GM18511 (cell line): Measurements from ENCODE around the gene SSBP3.

ENCODE experiments used
- ATAC-seq: cut with Tn5 transposase; IDR thresholded peaks from one replicate; pipeline ENCODE4 v1.9.1; 2021; ENCODE audit warnings: mild to moderate bottlenecking, moderate library complexity; ENCODE audit not compliant: unreplicated experiment

The SSBP3 gene

DNA sequence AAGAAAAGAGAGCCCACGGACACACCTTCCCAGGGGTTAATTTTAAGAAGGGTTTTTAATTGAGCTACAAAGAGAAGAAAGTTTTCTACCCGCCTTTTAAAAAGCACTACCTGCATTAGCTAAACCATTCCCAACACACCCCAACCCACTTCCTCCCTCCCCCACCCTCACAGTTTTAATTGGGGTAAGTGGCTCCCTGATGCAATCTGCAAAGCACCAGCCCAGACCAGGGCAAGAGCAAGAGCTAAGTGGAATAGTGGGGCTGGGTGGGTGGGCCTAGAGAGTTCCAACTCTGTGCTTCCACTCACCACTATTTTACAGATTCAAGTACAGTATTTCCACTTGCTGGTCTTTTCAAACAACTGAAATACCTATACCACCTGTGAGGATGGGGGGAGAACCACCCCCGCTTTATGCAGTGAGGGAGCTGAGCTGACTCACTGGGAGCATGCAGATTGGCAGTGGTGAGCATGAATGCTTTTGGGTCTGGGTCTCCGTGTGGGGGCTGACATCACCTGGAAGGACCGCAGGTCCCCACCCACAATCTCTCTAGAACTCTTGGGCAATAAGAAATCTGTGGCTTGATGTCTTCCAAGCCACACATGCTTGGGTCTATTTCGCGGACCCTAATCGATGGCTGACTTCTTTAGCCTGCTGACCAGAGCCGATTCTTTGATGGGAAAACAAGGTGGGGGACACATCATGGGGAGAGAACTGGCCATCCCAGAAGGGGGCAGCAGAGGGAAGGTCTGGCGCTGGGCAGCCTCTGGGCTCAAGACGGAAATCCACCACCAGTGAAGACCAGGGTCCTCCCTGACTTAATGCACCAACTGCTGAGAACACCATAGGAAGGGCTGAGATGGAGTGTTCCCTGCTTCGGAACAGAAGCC, 95.5 kb downstream of the SSBP3 start:
- ATAC-seq: no peak

DNA sequence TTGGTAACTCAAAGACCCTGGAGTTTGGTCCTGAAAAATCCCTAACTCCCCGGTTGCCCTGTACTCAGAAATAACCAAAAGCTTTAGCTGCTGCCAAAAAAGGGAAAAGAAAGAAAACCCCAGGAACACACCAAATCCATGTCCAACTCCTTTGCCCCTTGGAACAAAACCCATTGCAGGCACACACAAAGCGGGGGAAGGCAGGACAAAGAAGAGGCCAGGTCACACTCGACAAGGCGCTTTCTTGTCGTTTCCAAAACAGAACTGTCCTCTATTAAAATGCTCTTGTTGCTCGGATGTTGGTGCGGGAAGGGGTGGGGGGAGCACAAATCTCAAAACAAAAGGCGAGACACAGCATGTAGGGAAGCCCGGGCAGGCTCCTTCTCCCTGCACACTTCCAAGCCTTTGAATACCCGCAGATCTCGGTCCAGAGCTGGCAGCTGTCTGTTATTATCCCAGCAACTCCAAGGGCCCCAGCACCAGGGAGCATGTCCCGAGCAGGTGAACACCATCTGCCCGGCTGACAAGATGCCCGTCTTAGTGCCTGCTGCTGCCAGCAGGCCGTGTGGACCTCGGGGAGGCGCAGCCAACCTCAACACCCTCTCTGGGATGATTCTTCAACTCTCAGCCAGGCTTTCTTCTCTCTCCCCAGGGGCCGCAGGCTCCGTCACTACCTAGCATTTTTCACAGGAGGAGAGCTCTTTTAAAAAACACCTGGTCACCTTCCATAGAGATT, 96.4 kb downstream of the SSBP3 start:
- ATAC-seq: no peak

DNA sequence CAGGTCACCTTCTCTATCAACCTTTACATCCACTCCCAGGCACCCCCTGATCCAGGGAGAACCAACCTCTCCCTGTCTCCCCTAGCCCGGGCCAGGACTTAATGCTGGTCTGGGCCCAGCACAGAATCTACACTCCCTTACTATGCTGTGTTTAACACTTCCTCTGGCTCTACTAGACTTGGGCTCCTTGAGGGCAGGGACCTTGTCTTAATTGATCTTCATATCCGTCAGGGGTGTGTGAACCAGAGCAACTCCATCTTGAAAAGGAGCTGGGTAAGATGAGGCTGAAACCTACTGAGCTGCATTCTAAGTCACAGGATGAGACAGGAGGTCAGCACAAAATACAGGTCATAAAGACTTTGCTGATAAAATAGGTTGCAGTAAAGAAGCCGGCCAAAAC, 98.9 kb downstream of the SSBP3 start:
- no peak for ATAC-seq

DNA sequence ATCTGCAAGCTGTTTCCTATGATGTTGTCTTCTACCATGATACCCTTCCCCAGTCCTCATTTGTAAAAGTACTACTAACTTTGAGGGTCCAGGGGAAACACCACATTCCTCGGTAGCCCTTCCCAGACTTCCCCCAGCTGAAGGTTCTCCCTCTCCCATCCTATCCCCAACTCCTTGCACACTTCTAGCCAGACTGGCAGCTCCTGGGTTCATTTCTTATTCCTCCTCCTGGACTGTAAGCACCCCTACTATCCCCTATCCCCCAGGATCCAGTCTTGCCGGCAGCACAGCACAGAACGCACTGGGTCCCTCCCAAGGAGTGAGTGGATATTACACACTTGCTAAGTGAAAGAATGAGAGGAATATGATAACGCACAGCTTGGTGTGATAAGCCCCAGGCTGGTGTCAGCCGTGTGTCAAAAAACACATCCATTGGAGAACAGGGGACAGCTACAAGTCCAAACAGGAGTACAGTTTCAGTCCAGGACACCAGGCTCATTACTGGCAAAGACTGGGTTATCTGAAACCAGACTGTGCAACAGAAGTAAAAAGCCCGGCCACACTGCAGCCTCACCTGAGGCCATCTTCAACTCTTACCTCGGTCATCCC, 100.2 kb downstream of the SSBP3 start:
- no peak for ATAC-seq

DNA sequence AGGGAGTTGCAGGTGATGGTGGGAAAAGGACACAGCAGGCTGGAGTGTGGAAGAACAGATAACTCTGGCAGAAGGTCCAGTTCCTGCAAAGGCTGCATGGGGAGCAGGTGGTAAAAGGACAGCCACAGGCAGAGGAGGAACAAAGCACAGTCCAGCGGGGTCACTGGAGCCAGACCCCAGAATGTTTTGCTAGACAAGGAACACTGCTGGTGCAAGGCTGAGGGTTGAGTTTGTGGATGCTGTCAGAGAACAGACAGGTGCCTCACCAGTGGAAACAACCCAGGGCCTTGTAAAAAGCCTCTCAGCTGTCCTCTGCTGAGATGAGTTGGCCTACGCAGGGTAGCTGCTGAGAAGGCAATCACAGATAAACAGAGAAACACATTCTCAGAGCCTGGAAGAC, 101.7 kb downstream of the SSBP3 start:
- ATAC-seq: no peak

DNA sequence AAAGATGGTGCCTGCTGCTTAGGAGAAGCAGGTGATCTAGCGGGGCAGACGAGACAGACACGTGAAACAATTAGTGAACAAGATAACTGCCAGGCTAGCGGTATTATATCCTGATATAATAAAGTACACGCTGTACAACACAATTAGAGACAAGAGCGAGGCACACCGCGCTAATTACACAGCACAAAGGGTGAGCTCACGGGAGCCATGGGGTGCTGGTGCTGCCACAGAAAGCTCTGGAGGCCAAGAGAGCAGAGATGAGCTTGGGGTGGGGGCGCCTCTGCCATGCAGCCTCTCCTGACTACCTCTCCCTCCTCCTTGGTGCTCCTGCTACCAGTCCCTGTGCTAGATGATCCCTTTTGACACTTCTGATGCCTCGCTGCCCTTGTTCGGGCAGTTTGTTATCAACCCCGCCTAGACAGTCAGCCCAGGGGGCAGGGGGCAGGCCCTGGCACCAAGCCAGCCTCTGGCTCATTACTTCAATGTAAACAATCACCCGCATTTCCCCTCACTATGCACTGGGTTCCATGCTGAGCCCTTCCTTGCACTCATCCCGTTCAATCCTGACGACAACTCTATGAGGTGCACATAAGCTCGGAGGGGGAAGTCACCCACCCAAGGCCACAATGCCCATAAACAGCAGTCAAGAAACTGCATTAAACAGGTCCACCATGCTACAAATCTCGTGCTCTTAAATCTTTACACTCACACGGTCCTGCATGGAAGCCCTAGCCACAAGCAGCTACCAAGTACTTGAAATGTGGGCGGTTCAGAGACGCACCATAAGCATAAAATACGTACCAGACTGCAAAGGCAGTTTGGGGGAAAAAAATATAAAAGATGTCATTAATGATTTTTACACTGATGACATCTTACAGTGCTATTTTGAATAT, 103.0 kb downstream of the SSBP3 start:
- ATAC-seq: no peak

DNA sequence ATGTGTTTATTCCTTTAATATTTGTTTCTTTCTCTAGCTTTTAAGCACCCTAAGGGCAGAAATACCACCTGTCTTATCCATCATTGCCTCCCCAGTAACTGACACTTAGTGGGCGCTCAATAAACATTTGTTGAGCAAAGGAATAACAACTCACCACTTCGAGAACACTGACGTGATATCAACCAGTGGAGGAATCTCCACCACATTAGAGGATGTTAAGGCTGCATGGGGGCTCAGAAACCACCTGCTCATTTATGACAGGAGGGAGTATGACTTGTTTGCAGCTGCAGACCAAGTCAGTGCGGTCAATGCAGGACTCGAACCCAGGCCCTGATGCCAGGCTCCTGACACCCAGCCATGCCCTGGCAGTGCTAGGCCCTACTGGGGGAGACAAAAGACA, 103.6 kb downstream of the SSBP3 start:
- ATAC-seq: no peak

DNA sequence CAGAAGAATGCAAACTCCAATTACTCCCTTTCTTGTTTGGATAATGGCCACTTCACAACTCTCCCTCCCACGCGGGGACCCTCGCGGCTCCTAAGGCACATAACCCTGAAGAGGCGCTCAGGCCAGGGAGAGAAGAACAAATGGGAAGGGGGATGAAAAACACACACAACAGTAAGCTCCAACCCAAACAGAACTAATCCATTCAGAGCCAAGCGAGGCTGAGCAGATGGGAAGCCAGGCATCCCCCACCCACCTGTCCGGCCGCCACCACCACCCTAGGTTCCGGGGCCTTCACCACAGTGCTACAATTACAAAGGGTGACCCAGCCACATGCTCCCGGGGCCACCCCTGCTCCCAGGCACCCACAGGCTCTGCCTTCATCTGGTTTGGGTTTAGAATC, 104.7 kb downstream of the SSBP3 start:
- ATAC-seq: no peak

DNA sequence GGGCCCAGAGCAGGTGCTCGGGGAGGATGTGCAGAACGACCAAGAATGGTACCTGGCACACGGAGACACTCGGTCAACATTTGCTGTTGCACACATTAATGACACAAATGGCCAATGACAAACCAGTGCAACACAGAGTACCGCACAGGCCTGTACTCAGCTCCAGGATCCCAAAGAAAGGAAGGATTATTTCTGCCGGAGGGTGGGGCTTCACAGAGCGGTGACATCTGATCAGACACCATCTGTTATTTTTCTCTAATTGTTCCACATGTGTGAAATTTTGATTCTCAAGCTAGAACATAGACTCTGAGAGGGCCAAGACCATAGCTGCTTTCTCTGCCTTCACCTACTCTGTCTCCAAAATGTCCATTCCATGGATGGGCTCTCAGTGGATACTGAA, 105.8 kb downstream of the SSBP3 start:
- ATAC-seq: no peak

DNA sequence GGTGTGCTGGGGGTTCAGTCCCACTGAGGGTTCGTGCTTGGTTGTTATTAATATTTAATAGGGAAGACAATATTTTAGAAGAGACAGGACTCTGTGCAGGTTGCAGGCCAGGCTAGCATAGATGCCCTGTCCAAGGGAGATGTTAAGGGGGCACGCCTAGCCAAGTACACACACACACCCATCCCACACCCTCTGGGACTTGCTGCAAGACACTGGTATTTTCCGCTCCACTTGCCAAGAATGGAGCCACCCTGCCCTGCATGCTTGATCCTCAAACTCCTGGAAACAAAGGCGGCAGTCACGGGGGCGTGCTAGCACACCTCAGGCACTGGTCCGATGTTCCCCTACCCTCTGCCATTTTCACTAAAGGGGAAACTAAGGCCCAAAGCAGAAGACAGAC, 107.2 kb downstream of the SSBP3 start:
- ATAC-seq: no peak

DNA sequence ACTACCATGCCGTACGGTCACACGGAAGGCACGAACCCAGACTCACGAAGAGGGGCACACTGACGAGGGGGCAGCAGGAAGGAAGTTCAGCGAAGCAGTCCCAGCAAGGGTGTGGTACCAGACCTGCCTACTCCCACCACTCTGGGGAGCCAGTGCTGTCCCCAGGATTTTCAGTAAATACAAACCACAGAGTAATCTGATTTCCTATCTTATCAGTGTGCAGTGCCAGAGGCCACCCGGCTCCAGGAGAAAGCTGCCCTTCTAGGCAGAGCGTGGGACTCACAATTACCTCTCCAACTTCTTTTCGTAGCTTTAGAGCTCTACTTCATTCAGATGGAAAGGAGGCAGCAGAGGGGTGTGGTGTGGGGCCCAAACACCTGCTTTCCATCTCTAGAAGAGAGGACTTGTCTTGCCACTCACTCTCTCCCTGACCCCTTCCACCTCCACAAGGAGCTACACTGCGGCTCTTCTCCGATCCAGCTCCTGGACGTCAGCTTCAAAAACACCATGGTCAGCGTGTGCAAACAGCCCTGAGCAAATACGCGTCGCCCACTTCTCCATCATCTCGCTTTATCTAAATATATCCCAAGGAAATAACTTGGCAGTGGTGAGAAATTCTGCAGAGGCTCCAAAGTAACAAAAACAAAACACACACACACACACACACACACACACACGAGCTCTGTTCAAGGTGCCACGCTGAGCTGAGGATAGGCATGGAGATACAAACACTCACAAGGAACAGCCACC, 107.7 kb downstream of the SSBP3 start:
- ATAC-seq: no peak

DNA sequence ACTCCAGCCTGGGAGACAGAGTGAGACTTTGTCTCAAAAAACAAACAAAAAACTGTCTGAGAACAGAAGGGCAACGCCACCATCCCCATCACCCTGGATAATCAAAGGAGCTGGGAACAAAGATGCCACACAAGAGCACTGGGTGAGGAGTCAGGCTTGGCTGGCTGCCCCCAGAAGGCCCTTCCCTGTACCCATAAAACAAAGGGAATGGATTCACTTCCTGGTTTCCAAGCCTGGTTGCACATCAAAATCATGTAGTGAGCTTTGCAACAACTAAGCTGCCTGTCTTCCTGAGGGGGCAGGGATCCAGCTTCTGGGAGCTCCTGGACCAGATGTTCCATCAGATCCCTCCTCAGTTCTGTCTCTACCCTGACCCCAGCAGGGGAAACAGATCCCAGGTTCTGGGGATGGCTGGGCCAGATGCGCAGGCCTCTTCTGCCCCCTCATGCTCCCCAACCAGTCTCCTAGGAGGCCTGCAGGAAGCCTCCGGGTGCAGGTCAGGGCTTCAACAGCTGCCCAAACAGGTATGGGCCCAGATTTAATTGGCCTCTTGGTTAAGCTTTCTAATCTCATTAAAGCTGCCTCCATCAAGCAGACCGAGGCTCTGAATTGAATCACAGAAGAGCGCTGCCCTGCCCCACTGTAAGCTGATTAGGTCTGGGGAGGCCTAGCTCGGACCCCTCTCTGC, 108.5 kb downstream of the SSBP3 start:
- no peak for ATAC-seq

DNA sequence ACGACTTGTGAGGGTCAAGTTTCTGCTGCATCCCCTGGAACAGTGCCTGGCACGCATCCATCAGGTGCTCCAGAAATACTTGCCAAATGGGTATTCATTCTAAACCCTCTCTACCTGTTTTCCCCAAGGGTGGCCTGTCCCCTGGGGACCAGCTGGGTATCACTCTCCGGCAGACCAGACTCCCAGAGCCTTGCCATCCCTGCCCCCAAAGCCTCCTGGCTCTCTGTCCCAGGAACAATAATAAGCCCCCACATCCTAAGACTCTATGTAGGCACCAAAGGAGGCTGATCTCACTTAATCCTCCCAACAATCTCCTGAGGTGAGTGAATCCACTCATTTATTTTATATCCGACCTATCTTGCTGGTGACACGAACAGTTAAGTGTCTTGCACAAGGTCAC, 109.5 kb downstream of the SSBP3 start:
- ATAC-seq: no peak

DNA sequence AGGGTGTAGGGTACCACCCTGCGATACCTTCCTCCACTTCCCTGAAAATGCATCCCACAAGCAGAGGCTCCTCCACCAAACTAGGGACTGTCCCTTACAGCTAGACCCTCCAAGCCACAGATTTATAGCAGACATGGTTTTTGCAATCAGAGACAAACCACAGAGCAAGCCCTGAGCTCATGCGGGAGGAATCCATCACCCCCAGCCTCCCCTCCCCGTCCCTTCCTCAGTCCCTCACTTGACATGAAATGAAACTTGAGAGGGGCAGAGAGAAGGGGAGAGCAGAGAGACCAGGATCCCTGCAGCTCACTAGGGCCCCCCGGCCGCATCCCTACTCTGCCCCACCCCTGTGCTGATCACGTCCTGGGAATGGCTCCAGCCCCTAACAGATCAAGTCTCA, 111.3 kb downstream of the SSBP3 start:
- no peak for ATAC-seq

DNA sequence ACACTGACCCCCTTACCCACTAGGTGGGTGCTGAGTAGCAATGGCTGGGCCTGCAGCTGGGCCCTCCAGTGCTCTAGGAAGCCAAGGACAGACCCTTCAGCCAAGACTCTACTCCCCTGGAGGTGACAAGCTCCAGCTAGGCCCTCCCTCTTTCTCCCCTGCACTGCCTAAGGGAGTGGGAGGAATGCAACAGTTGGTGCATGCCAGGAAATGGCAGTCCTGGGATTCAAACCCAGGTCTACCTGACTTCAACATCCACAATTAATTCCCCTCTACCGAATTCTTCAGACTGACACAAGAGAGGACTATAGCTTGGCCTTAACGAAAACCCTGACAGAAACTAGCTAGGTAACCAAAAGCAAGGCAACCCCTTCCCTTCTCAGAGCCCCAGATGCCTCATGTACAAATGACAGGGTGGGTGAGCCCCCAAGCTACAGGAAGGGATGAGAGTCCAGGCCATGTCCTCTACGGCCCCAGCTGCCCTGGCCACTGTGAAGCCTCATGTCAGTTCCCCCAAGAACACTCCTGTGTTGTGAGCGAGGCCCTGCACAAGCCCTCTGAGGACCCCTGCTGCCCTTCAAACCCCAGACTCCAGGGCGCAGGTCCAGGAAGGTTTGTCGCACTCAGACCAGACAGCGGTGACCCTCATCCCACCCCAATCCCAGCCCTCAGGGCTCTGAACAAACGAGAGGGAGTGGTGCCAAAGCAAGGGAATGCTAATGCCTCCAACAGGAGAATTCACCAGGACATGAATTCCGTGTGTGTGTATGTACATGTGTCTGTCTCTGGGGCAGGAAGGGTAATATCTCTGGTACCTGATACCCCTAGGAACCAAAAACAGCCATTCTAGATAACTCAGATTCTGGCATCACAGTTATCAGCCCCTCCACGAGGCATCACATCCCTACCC, 113.9 kb downstream of the SSBP3 start:
- no peak for ATAC-seq

DNA sequence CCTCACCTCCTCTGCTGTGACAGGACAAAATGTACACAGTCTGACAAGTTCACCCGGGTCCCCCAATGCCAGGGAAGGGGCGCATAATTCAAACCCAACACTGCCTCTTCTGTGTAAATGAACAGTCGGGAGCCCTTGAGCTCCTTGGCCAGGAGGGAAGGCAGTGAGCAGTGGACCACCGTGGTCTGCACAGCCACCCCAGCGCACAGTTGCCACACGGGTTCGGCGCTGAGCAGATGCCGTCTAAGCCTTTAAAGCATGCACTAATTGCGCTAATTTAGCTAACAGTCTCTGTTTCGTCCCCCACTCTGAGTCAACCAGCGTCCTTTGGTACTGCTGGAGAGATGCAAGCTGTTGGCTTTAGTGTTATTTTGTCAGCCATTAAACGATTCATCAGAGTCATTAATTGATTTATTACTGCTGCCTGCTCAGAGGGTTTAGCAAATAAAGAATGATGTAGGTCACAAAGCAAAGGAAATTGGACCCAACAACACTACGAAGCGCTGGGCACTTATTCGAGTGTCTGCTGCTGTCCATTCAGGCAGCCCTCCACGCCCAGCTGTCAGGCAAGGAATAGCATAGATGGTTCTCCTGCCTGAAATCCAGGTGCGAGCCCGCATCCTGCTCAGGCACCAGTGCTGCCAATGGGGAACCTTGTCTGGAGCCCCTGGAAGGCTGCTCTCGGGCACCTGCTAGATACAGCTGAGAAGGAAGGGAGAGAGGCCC, 114.8 kb downstream of the SSBP3 start:
- ATAC-seq: no peak

DNA sequence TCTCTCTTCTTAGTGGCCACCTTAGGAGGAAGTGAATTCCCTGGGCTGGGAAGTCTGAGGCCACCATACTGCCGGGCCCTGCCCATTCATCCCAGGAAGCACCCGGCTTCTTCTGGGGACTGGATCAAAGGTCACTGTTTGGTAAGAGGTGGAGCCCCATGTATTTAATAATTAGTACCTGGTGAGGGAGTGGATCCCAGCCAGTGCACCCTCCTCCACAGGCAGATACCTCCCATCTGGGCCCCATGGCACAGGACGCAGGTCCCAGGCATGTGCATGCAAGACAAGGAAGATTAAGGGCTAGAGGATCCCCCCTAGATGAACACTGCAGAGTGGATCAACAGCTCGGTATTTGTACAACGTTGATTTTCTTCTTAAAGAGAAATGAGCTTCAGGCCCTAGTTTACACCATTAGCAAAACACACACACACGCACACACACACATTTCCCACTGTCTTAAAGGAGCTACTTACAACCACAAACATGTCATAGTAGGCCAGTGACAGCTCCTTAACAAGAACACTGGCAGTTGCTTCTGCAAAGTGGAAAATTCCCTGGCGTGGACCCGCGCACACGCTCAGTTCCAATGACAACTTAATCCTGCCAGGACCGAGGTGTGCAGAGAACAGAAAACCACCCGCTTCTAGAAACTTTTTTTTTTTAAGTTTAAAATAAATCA, 115.5 kb downstream of the SSBP3 start:
- ATAC-seq: no peak
